Liver (tissue), 9 donors: Measurements from ENCODE around the gene ARSJ. TPM values are rescaled to one million over a fixed set of nuclear protein-coding genes. Genes with fewer than 3 reads are reported as not detected.

Experiments
- DNase-seq: peaks from one replicate; pipeline ENCODE4 v3.0.0-alpha.2; 2017; ENCODE audit warnings: low spot score
- H3K27ac ChIP-seq, 2 donors: one replicate each; pipeline ENCODE4 v1.7.0; 2013; ENCODE audit warnings: inconsistent platforms in 2 of 2, low read length in 2 of 2, control low read depth in 1 of 2, low read depth in 1 of 2, mild to moderate bottlenecking in 1 of 2
- H3K27me3 ChIP-seq, 4 donors: one replicate each; pipeline versions ENCODE4 v1.6.1 to v1.7.0; 2013; ENCODE audit warnings: low read length in 3 of 4, inconsistent platforms in 1 of 4, mild to moderate bottlenecking in 1 of 4, moderate library complexity in 1 of 4; ENCODE audit not compliant: control insufficient read depth in 4 of 4, insufficient read depth in 4 of 4
- H3K36me3 ChIP-seq, 4 donors: one replicate each; pipeline versions ENCODE4 v1.6.1 to v1.7.0; 2013; ENCODE audit warnings: low read length in 3 of 4, mild to moderate bottlenecking in 3 of 4, low read depth in 1 of 4, moderate library complexity in 1 of 4; ENCODE audit not compliant: control insufficient read depth in 4 of 4, insufficient read depth in 3 of 4
- H3K4me1 ChIP-seq, 4 donors: one replicate each; pipeline versions ENCODE4 v1.6.1 to v1.7.0; 2013; ENCODE audit warnings: low read length in 3 of 4, mild to moderate bottlenecking in 3 of 4, moderate library complexity in 1 of 4; ENCODE audit not compliant: control insufficient read depth in 4 of 4, insufficient read depth in 4 of 4
- H3K4me3 ChIP-seq, 3 donors: one replicate each; pipeline versions ENCODE4 v1.6.1 to v1.7.0; 2013; ENCODE audit warnings: low read length in 3 of 3, control low read depth in 1 of 3, low read depth in 1 of 3, mild to moderate bottlenecking in 1 of 3
- H3K9ac ChIP-seq, 2 donors: one replicate each; pipeline ENCODE4 v1.7.0; 2013; ENCODE audit warnings: low read length in 2 of 2, mild to moderate bottlenecking in 2 of 2, moderate library complexity in 2 of 2, control low read depth in 1 of 2, low read depth in 1 of 2
- H3K9me3 ChIP-seq, 4 donors: one replicate each; pipeline versions ENCODE4 v1.6.1 to v1.7.0; 2013; ENCODE audit warnings: low read length in 3 of 4; ENCODE audit not compliant: control insufficient read depth in 4 of 4
- EGR1 ChIP-seq, 2 donors: IDR thresholded peaks; 2 replicates each; pipeline ENCODE4 v1.6.1; 2016 to 2018; ENCODE audit warnings: antibody characterized with exemption in 2 of 2, low read depth in 2 of 2
- FOXA1 ChIP-seq: IDR thresholded peaks from 2 replicates; pipeline ENCODE4 v1.6.1; 2016; ENCODE audit warnings: antibody characterized with exemption
- FOXA2 ChIP-seq: IDR thresholded peaks from 2 replicates; pipeline ENCODE4 v1.6.1; 2016; ENCODE audit warnings: antibody characterized with exemption
- HNF4A ChIP-seq, 2 donors: conservative IDR thresholded peaks; 2 replicates each; pipeline ENCODE4 v1.6.1; 2016; ENCODE audit warnings: antibody characterized with exemption in 2 of 2, mild to moderate bottlenecking in 2 of 2
- RAD21 ChIP-seq, 2 donors: IDR thresholded peaks; 2 replicates each; pipeline ENCODE4 v1.6.1; 2016; ENCODE audit warnings: antibody characterized with exemption in 2 of 2, mild to moderate bottlenecking in 2 of 2
- SP1 ChIP-seq: IDR thresholded peaks from 2 replicates; pipeline ENCODE4 v1.6.1; 2018; ENCODE audit warnings: antibody characterized with exemption, mild to moderate bottlenecking
- WGBS: extraction: QIAGEN DNeasy Blood & Tissue Kit; methylation state at CpG from one replicate; pipeline ENCODE4 v1.1.7; 2013; 5-methylcytosine and 5-hydroxymethylcytosine counted together
- polyA plus RNA-seq, 2 donors: library from polyadenylated mRNA; stranded (reverse) in 1 of 2; unstranded in 1 of 2; fragments of 200-250 nt in 1 of 2; fragments of >200 nt in 1 of 2; fragmentation: Nextera tagmentation in 1 of 2; extraction: Ambion mirVana in 1 of 2; gene quantifications; one replicate each; pipeline versions ENCODE4 v1.2.1 to v1.2.3, GENCODE V29; 2013 to 2015
- total RNA-seq, 2 donors: library from RNA; depleted of rRNA; stranded (reverse); fragments of >200 nt; gene quantifications; one replicate each; pipeline ENCODE4 v1.2.3, GENCODE V29; 2014
- TF ChIP-seq, protein P1 (sequence below): IDR thresholded peaks from 2 replicates; pipeline ENCODE4 v1.6.1; 2016; ENCODE audit warnings: antibody characterized with exemption
- TF ChIP-seq, protein P2 (sequence below): IDR thresholded peaks from 2 replicates; pipeline ENCODE4 v1.6.1; 2016; ENCODE audit warnings: antibody characterized with exemption
- TF ChIP-seq, protein P3 (sequence below): IDR thresholded peaks from 2 replicates; pipeline ENCODE4 v1.6.1; 2016; ENCODE audit warnings: antibody characterized with exemption, mild to moderate bottlenecking
- TF ChIP-seq, protein P4 (sequence below): fragments of 150-350 bp; IDR thresholded peaks from 2 replicates; pipeline ENCODE4 v1.5.1; 2017; ENCODE audit warnings: improper control_type of control experiment, low read depth, low read length; ENCODE audit not compliant: missing input control
- donor health status: healthy.
- donor health status: healthy.
- donor health status: healthy.
- donor health status: healthy.
- donor health status: healthy.

Gene ARSJ
- total and polyA plus RNA-seq, 4 donors = 0.56 to 1.8 (median 0.95) TPM

DNA sequence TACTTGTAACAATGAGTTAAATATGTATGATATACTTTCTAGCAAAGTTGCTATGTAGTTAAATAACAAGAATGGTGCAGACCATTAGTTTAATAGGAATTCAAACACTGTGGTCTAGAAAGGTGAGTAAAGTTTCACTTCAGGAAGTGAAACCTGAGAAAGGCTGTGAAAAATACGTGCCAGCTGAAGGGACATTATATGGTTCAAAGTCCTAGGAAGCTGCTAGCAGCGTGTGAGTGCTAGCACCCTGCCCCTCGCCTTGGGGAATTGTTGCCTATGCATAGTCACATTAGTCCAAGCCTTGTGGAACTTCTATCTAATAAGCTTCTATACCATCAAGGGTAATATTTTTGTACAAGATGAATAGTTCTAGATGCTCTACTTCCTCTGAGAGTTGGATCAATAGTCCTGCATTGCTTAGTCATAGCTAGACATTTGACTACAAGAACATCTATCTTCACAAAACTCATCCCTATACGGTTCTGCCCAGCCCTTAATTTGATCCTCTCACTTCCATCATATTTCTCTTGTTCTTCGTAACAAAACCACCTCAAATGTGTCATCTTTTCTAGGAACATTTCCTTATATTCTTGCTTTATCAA is 45.8 kb upstream of the ARSJ start:
- H3K27me3 ChIP-seq = no peaks in the 10 kb centered on the region
- H3K4me1 ChIP-seq = no peaks in the 10 kb centered on the region
- DNase-seq = no peak
- no peaks in the 10 kb centered on the region for H3K36me3 ChIP-seq
- WGBS = 61% methylated on average over 5 of the region's 5 CpGs
- no peak overlapping the region for H3K4me3 ChIP-seq
- no peak overlapping the region for H3K27ac ChIP-seq
- no peak for TF ChIP-seq RAD21 (IDR thresholded peaks at IDR 0.05)
- TF ChIP-seq HNF4A (conservative IDR thresholded peaks at IDR 0.05) = peak in 1 of 2 donors; percentile 32
- H3K9ac ChIP-seq = no peak overlapping the region
- no peaks in the 10 kb centered on the region for H3K9me3 ChIP-seq

DNA sequence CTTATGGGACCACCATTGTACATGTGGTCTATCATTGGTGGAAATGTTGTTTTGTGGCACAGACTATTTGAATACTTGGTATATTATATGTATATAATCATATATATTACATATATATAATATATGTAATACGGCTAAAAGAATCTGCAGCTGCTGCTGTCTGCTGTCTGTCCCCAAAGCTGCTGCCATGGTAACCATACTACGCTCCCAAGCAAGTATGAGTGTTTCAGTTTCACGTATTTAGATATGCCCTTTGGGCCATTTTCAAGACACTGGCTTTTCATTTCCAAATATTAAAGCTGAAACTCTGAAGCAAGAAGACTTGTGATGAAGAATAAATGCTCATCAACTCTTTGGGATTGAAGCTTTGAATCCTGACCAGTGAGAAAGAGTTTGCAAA is 42.0 kb upstream of the ARSJ start:
- TF ChIP-seq FOXA1 = no peak
- TF ChIP-seq FOXA2 = no peak
- TF ChIP-seq, protein P1, sequence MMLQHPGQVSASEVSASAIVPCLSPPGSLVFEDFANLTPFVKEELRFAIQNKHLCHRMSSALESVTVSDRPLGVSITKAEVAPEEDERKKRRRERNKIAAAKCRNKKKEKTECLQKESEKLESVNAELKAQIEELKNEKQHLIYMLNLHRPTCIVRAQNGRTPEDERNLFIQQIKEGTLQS = no peak
- Histone ChIP-seq H3K4me3 (no peak overlapping the region), H3K9me3 (no peaks in the 10 kb centered on the region), H3K27ac (no peak overlapping the region), H3K9ac (no peak overlapping the region), H3K27me3 (no peaks in the 10 kb centered on the region), H3K36me3 (no peaks in the 10 kb centered on the region), H3K4me1 (no peaks in the 10 kb centered on the region)
- WGBS = 91% methylated on average over 3 of the region's 3 CpGs
- no peak for DNase-seq

DNA sequence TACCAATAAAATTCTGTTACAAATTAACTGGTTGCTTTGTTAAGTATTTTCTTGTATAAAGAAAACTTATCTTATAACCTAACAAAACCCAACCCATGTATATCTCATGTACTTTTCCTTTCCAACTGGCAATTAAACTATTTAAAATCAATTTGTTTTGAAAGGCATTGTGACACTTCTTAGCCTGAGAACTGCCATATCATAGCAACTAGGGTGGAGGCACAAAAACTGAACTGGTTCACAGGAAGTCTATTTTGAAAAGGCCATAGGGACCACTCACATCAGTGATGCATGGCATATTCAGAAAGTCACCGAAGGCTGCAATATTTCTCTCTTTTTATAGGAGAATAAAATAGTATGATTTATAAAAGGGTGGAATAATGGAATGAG is 40.5 kb upstream of the ARSJ start:
- no peak overlapping the region for H3K9ac ChIP-seq
- TF ChIP-seq EGR1 (IDR thresholded peaks at IDR 0.05; ENCODE audit: low read depth in 2 of 2) (no peak), SP1 (no peak), HNF4A (conservative IDR thresholded peaks at IDR 0.05) (no peak), FOXA1 (no peak)
- TF ChIP-seq, protein P2, sequence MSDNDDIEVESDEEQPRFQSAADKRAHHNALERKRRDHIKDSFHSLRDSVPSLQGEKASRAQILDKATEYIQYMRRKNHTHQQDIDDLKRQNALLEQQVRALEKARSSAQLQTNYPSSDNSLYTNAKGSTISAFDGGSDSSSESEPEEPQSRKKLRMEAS = no peak
- TF ChIP-seq, protein P3, sequence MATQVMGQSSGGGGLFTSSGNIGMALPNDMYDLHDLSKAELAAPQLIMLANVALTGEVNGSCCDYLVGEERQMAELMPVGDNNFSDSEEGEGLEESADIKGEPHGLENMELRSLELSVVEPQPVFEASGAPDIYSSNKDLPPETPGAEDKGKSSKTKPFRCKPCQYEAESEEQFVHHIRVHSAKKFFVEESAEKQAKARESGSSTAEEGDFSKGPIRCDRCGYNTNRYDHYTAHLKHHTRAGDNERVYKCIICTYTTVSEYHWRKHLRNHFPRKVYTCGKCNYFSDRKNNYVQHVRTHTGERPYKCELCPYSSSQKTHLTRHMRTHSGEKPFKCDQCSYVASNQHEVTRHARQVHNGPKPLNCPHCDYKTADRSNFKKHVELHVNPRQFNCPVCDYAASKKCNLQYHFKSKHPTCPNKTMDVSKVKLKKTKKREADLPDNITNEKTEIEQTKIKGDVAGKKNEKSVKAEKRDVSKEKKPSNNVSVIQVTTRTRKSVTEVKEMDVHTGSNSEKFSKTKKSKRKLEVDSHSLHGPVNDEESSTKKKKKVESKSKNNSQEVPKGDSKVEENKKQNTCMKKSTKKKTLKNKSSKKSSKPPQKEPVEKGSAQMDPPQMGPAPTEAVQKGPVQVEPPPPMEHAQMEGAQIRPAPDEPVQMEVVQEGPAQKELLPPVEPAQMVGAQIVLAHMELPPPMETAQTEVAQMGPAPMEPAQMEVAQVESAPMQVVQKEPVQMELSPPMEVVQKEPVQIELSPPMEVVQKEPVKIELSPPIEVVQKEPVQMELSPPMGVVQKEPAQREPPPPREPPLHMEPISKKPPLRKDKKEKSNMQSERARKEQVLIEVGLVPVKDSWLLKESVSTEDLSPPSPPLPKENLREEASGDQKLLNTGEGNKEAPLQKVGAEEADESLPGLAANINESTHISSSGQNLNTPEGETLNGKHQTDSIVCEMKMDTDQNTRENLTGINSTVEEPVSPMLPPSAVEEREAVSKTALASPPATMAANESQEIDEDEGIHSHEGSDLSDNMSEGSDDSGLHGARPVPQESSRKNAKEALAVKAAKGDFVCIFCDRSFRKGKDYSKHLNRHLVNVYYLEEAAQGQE = no peak
- TF ChIP-seq, protein P4, sequence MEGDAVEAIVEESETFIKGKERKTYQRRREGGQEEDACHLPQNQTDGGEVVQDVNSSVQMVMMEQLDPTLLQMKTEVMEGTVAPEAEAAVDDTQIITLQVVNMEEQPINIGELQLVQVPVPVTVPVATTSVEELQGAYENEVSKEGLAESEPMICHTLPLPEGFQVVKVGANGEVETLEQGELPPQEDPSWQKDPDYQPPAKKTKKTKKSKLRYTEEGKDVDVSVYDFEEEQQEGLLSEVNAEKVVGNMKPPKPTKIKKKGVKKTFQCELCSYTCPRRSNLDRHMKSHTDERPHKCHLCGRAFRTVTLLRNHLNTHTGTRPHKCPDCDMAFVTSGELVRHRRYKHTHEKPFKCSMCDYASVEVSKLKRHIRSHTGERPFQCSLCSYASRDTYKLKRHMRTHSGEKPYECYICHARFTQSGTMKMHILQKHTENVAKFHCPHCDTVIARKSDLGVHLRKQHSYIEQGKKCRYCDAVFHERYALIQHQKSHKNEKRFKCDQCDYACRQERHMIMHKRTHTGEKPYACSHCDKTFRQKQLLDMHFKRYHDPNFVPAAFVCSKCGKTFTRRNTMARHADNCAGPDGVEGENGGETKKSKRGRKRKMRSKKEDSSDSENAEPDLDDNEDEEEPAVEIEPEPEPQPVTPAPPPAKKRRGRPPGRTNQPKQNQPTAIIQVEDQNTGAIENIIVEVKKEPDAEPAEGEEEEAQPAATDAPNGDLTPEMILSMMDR = no peak
- no peaks in the 10 kb centered on the region for H3K9me3 ChIP-seq
- H3K36me3 ChIP-seq = no peaks in the 10 kb centered on the region
- H3K27me3 ChIP-seq = no peaks in the 10 kb centered on the region
- no peaks in the 10 kb centered on the region for H3K4me1 ChIP-seq
- H3K27ac ChIP-seq = no peak overlapping the region
- DNase-seq = no peak
- WGBS = 94% methylated on average over 1 of the region's 1 CpG
- no peak overlapping the region for H3K4me3 ChIP-seq
